NCI-H460 (cell line): Measurements from ENCODE around the gene PAPPA2. TPM values are rescaled to one million over a fixed set of nuclear protein-coding genes. Genes with fewer than 3 reads are reported as not detected.
"Not testable (repeated sequence)": the region's sequence is repeated elsewhere in the genome, so short reads cannot be mapped to it uniquely, and the experiment has no call there.

ENCODE experiments used
- DNase-seq: peaks from one replicate; pipeline ENCODE4 v3.0.0-alpha.2; 2016; ENCODE audit warnings: low read depth; ENCODE audit errors: extremely low read depth
- total RNA-seq: library from RNA; depleted of rRNA; stranded (reverse); fragments of >200 nt; shearing (Covaris generic); gene quantifications from 2 replicates; pipeline ENCODE4 v1.2.3, GENCODE V29; 2014

The PAPPA2 gene
- total RNA-seq, 1 experiment from 2014 or later: 30.1 TPM

DNA sequence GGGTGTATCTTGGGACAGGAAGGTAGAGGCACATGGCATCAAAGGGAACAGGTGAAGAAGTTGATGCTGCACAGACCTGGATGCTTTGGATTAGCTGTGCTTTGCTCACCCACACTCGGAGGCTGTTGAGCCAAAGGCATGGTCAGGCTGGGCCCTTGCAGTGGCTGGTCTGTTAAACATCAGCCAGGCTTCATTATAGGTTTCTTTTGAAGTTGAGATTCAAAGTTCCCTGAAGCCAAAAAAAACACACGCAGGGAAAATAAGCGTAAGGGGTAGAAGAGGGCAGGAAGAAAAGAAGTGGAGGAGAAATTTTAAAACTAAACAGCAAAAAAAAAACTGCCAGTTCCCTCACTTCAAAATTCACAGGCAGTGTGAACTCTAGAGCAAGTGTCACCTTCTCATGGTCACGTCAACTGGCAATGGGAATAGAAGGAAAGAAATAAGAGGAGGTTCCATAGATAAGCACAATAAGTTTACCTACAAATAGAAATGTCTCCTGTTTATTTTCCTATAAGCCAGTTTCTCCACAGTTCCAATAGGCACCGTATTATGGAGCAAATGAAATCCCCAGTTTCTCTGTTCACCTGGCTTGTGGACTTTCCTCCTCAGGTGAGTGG lies 139.5 kb downstream of the PAPPA2 start:
- DNase-seq: no peak

DNA sequence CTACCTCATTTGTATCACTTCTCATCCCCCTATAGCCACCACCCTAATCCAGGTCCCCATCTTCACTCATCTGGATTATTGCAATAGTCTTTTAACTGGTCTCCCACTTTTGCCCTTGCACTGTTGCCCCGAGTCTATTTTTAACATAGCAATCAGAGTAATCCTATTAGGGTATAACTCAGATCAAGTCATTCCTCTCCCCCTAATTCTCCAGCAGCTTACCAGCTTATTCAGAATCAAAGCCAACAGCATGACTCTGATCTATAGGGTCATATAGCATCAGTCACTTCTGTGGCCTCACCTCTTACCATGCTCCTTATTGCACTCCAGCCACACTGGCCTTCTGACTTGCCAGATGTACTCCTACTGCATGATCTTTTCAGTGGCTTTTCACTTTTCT lies 140.7 kb downstream of the PAPPA2 start:
- no peak for DNase-seq

- no peak for DNase-seq
These were observed 141.5 kb downstream of the PAPPA2 start for GRCh38 chr1:176604461-176604860.

GRCh38 chr1:176605176-176605575 lies 142.2 kb downstream of the PAPPA2 start:
- no peak for DNase-seq

- no peak for DNase-seq
These were observed 146.8 kb downstream of the PAPPA2 start for GRCh38 chr1:176609556-176610408.

- DNase-seq: no peak
These were observed 149.8 kb downstream of the PAPPA2 start for GRCh38 chr1:176612791-176613190.

GRCh38 chr1:176617881-176618280 lies 154.9 kb downstream of the PAPPA2 start:
- no peak for DNase-seq

- no peak for DNase-seq
These were observed 156.3 kb downstream of the PAPPA2 start for GRCh38 chr1:176619261-176619660.

- no peak for DNase-seq
These were observed 162.4 kb downstream of the PAPPA2 start for GRCh38 chr1:176625365-176625764.

- no peak for DNase-seq
These were observed 163.6 kb downstream of the PAPPA2 start for GRCh38 chr1:176626572-176627061.

DNA sequence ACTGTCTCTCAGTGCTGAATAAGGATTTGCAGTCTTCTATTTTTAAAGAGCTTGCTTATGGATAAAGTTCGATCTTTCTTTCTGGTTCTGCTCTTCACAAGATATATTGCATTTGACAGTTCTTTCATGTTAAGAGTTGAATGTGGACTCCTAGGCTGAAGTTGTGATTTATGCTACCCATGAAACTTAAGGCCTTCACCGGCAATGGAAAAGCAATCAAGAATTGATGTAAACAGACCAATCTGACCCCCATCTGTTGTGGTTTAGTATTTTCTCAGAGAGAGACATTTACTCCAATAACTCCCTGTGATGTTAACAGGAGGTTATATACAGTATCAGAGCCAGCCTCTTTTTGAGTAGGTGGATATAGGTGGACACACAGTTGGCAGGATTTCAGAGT lies 165.8 kb downstream of the PAPPA2 start:
- no peak for DNase-seq

GRCh38 chr1:176634733-176635132 lies 171.8 kb downstream of the PAPPA2 start:
- DNase-seq: not testable (repeated sequence)

DNA sequence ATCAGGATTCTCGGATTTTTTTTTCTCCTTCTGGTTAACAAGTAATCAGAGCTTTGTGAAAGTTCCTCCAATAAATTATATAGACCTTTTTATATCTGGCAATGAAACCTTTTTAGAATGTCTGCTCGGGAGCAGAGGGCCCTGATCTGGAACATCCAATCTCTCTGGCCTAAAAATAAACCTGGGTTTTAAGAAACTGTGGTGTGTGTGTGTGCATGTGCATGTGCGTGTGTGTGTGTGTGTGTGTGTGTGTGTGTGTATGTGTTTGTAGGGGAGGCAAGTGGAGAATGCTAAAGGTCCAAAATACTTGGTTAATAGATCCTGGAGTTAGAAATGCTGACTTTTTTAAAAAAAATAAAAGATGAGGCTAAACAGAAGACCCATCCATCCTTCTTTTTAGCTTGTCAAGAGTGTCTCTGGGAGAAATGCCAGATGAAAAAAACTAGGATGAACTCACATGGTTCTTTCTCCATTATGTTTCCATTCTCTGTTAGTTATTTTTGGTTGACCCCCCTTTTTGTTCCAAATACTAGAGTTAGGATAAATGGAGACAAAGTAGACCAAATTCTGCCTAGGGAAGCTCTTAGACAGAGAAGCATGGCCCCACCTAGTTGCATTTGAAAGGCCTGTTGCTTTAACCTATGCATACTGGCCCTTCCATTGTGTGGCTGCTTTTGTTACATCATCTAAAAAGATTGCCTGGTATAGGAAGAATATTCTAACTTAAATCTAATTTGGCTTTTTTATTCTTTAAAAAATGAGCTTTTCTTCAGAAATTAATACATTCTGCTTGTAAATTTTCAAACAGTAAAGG lies 175.9 kb downstream of the PAPPA2 start:
- DNase-seq: no peak

GRCh38 chr1:176643536-176643935 lies 180.6 kb downstream of the PAPPA2 start:
- no peak for DNase-seq

DNA sequence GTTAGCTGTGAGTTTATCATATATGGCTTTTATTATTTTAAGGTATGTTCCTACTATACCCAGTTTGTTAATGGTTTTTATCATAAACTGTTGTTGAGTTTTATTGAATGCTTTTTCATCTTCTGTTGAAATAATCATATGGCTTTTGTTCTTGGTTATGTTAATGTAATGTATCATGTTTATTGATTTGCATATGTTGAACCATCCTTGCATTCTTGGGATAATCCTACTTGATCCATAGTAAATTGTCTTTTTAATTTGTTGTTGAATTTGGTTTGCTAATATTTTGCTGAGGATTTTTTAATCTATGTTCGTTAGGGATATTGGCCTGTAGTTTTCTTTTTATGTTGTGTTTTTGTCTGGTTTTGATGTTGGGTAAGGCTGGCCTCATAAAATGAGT lies 185.6 kb downstream of the PAPPA2 start:
- DNase-seq: no peak

DNA sequence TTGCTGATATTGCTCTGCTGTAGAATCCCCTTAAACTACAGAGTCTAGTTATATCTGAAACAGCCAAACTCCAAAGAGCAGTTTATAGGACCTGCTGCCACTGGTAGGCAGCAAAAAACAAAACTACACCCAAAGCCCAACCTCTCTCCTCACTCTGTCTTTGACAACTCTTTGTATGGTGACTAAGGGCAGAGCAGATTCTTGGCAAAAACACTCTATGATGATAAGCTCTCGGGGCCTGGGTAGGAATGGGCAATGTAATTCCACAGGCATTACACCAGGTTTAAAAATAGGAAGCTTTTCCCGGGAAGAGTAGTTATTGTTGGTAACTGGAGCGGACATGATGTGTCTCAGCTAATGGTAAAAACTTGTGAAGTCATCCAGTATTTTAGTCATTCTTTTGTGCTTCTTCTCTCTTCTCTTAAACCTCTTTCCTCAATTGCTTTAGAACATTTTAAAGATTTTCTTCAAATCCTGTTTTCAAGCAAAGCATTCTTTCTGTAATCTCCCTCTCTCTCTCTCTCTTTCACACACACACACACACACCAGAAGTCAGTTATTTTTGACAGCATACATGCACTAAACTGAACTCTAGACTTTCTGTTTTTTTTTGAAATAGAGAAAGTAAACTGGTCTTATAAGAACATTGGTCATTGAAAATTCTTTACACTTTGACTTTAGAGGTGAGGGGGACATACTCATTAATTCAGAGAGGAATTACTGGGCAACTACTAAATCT lies 193.5 kb downstream of the PAPPA2 start:
- DNase-seq: no peak

DNA sequence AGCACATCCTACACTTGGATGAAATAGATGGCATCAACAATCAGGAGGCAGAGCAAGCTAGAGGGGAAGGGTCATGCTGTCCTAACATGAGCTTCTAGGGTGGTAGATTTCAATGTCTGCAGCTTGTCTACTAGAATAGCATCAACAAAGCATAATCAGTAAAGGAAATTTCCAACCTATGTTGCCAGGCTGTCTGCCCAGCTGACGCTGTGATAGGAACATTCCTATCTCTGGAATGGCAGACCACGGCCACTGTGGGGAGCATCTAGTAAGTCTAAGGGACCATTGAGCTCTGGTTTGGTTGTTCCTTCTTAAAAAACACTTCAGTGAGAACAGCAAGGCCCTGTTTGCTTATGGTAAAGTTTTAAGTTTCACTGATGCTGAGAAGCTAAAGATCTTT lies 206.8 kb downstream of the PAPPA2 start:
- DNase-seq: no peak

DNA sequence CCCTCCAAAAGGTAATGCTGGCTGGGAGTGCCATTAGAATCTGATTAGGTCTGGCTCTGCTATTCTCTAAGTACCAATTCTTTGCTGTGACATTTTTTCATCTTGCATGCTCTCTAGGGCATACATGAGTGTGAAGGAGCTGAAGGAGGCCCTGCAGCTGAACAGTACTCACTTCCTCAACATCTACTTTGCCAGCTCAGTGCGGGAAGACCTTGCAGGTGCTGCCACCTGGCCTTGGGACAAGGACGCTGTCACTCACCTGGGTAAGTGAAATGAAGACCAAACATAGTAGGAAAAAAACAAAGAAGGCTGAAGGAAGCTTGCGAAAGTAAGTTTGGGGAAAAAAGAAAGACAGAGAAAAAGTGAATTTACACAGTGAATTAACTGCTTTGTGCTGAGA lies 207.9 kb downstream of the PAPPA2 start:
- DNase-seq: no peak

- no peak for DNase-seq
These were observed 220.0 kb downstream of the PAPPA2 start for GRCh38 chr1:176682830-176683535.
